HK-2 (cell line): Measurements from ENCODE around the gene MRM2.

Experiments used
- DNase-seq: peaks from one replicate; pipeline ENCODE4 v3.0.0-alpha.2; 2018; ENCODE audit not compliant: unreplicated experiment

Gene MRM2

GRCh38 chr7:2222516-2222915 is 19.5 kb downstream of the MRM2 start:
- DNase-seq, result no peak

- DNase-seq, result no peak
These were observed 21.1 kb downstream of the MRM2 start for GRCh38 chr7:2220954-2221353.

GRCh38 chr7:2220506-2220905 is 21.5 kb downstream of the MRM2 start:
- DNase-seq, result no peak

GRCh38 chr7:2220030-2220429 is 22.0 kb downstream of the MRM2 start:
- DNase-seq, result no peak

GRCh38 chr7:2219606-2220005 is 22.4 kb downstream of the MRM2 start:
- DNase-seq, result no peak

GRCh38 chr7:2219136-2219535 is 22.9 kb downstream of the MRM2 start:
- DNase-seq, result no peak

- DNase-seq, result no peak
These were observed 23.6 kb downstream of the MRM2 start for GRCh38 chr7:2218444-2218785.

- DNase-seq, result no peak
These were observed 24.1 kb downstream of the MRM2 start for GRCh38 chr7:2217716-2218443.

GRCh38 chr7:2217206-2217605 is 24.8 kb downstream of the MRM2 start:
- no peak for DNase-seq

GRCh38 chr7:2215851-2216250 is 26.2 kb downstream of the MRM2 start:
- DNase-seq, result no peak

GRCh38 chr7:2214636-2215035 is 27.4 kb downstream of the MRM2 start:
- DNase-seq, result no peak

GRCh38 chr7:2213551-2214215 is 28.3 kb downstream of the MRM2 start:
- no peak for DNase-seq

GRCh38 chr7:2212906-2213305 is 29.1 kb downstream of the MRM2 start:
- DNase-seq, result no peak

GRCh38 chr7:2211926-2212325 is 30.1 kb downstream of the MRM2 start:
- DNase-seq, result no peak

GRCh38 chr7:2211259-2211880 is 30.6 kb downstream of the MRM2 start:
- DNase-seq, result no peak

GRCh38 chr7:2210551-2211258 is 31.3 kb downstream of the MRM2 start:
- no peak for DNase-seq

- DNase-seq, result no peak
These were observed 32.1 kb downstream of the MRM2 start for GRCh38 chr7:2209961-2210323.

GRCh38 chr7:2209146-2209960 is 32.7 kb downstream of the MRM2 start:
- DNase-seq, result peak; percentile 46

GRCh38 chr7:2208712-2209111 is 33.3 kb downstream of the MRM2 start:
- no peak for DNase-seq

GRCh38 chr7:2205036-2205780 is 36.8 kb downstream of the MRM2 start:
- no peak for DNase-seq

GRCh38 chr7:2204446-2204845 is 37.6 kb downstream of the MRM2 start:
- DNase-seq, result no peak
